HG03571 (cell line): Measurements from ENCODE around the gene ZFP36L2.
"Not testable (repeated sequence)": the region's sequence is repeated elsewhere in the genome, so short reads cannot be mapped to it uniquely, and the experiment has no call there.

Experiments
- ATAC-seq: cut with Tn5 transposase; IDR thresholded peaks from one replicate; pipeline ENCODE4 v1.9.1; 2021; ENCODE audit not compliant: unreplicated experiment

The ZFP36L2 gene

DNA sequence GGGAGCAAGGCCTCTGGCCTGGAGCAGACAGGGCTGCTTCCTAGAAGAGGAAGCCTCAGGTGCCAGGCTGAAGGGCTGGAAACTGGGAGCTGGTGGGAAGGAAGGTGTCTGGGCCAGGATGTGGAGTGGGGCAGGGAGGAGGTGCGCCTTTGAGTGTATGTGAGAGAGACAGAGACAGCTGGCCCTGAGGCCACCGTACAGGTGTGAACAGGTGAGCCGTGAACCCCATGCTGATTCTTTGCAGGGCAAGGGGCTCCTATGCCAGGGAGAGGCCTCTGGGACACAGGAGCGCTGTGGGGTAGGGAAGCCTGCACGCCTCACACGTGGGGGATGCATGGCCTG lies 16.3 kb downstream of the ZFP36L2 start:
- ATAC-seq = no peak

DNA sequence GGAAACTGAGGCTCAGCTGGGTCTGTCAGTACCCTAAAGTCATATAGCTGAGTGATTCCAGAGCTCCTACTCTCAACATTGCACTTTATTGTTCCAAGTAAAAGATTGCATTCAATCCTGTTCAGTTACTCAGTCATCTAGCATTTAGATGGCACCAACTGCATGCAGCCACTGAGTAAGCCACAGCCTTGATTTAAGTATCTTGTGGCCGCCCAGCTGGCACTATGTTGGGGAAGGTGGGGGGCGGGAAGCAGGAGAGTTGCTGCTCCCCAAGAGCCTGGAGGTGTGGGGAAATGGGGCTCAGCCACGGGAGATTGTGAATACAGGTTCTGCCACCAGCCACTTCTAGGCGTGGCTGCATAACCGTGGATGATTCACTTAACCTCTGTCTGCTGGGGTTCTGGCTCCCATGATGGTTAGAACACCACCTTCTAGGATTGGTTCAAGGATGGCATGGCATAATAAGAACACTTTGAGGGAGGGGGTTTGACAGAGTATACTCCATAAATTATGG lies 17.1 kb downstream of the ZFP36L2 start:
- ATAC-seq = no peak

DNA sequence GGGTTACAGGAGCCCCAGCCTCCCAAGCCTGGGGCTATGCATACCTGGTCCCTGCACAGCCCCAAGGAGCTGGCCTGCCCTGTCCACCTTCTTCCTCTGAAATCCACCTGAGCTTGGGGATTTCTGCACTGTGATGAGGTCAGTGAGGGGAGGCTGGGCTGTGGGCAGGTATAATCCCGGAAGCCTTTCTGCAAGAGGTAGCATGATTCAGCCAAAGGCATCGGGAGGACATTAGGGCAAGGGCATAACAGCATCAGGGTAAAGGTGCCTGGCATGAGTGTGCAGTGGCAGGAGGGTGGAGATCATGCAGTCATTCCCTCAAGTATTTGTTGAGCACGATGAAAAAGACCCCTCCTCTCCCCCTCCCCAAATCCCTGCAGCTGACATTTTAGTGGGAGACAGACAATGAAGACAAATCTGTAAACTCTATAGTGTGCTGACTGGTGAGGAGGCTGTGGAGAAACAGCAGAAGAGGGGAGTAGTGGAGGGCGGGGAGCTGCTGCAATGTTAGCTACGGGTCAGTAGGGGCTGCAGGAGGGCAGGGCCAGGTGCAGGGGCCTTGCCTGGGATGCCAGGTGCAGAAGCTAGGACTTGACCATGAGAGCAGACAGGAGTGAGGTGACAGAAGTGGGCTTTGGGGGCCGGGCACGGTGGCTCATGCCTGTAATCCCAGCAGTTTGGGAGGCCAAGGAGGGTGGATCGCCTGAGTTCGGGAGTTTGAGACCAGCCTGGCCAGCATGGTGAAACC lies 18.7 kb downstream of the ZFP36L2 start:
- ATAC-seq = no peak

DNA sequence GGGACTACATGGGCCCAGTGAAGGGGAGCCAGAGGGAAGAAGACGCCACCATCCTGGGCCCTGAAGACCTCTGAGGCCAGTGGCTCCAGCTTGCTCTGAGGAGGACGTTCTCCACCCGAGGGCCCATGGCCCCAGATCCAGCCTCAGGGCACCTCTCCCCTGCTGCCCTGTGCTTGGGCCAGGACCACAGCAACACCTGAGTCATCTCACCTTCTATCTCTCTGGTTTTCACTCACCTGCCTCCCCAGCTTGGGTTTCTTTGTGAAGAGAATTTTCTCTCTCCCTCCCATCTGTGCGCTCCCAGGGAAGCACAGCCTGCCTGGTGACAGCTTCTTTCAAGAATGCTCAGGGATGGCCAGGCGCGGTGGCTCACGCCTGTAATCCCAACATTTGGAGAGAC lies 19.8 kb downstream of the ZFP36L2 start:
- ATAC-seq = no peak

DNA sequence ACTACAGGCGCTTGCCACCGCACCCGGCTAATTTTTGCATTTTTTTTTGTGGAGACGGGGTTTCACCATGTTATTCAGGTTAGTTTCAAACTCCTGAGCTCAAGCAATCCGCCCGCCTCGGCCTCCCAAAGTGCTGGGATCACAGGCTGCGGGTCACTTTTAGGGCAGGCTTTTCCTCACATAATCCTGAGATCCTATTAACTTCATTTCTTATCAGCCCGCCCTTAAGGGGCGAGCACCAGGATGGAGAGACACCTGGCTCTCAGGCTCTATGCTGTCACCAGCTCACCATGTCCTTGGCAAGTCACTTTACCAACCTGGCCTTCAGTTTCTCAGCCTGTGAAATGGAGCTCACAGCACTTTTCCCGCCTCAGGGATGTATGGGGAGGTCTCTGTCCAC lies 23.0 kb downstream of the ZFP36L2 start:
- ATAC-seq = no peak

DNA sequence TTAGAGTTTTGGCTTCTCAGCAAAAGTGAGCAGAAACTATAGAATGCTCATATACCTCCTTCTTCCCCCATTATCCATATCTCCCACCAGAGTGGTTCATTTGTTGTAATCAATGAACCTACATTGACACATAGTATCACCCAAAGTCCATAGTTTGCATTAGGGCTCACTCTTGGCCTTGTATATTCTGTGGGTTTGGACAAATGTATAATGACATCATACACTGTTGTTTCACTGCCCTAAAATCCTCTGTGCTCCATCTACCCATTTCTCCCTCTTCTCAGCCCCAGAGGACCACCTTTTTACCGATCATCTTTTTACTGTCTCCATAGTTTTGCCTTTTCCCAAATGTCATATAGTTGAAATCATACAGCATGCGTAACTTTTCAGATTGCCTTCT lies 24.1 kb downstream of the ZFP36L2 start:
- no peak for ATAC-seq

DNA sequence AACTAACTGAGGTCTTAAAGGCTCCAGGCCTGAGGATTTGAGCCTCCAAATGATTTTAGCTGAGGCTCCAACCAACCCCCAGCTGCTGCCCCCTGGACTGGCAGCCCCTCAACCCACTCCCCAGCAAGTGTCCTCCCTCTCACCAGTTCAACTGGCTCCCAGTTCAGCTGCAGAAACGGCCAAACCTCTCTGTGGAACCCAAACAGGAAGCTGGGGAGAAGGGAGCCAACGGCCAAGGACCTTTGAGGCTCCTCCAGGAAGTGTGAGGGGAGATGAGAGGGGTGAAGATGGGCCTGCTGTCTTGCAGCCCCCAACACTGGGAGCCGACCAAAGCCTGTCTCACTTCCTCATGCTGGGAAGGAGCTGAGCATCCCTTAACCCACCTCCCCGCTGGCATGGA lies 24.9 kb downstream of the ZFP36L2 start:
- no peak for ATAC-seq

DNA sequence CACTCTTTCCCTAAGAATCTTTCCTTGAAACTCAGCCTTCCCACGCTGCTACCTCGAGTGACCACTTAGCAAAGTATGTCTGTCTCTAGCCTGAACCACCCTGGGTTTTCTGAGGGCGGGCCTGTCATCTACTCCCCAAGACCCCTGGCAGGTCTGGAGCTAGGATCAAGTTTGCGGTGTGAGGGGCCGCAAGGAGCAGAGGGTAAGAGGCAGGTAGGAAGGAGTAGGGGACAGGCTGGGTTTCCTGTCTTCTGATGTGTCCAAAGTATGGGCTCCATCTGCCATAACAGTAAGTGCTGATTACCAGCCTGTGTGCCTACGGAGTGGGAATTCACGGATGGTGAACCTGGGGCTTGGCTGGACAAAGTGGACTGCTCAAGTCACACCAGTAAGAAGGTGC lies 25.4 kb downstream of the ZFP36L2 start:
- no peak for ATAC-seq

DNA sequence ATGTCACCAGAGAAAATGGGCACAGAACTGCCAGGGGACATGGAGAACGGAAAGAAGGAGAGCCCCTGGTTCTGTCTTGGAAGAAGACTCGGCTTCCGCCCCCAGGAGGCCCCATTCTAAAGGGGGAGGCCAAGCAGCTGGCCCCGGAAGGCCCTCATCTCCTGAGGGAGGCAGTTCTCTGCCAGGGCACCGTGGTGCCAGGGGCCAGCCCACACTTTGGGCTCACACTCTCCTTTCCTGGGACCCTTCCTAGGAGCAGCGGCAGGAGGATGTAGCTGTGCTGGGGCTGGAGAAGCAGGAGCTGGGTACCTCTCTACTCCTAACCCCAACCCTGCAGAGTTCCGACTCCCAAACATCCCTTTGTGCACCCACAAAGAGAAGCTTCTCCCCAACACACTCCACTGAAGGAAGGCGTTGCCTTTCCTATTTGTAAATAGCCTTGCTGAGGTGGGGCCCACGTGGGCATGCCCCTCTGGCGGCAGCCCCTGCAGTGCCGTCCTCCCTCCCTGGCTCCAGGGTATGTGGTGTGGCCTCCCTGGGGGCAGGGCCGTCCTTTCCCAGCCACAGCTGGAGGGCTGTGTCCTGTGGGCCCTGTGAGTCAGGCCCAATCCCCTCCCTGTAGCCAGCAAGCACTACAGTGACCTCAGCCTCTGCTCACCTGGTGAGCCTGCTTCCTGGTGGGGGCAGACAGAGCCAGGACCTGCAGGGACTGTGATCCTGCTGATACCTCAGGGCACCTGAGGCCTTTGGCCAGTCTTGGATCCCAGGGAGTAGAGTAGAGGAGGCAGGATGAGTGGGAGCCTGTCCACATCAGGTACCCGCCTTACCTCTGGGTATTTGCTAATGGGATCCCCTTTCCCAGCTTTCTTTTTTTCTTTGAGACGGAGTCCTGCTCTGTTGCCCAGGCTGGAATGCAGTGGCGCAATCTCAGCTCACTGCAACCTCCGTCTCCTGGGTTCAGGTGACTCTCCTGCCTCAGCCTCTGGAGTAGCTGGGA lies 26.6 kb downstream of the ZFP36L2 start:
- no peak for ATAC-seq

DNA sequence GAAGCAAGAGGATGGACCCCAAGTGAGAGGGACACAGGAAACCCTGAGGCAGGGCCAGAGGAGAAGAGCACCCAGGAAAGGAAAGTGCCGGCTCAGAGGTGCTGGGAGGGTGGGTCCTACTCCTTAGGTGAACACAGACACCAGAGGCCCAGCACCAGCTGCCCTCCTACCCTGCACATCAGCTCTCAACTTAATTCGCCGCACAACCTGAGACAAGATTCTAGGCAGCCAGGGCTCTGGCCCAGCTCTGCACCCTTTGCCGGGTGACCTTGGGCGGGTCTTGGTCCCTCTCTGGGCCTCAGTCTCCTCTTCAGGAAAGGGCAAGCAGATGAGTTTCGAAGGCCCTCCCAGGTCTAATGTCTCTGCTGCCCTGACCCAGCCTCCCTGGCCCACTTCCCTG lies 28.1 kb downstream of the ZFP36L2 start:
- no peak for ATAC-seq

DNA sequence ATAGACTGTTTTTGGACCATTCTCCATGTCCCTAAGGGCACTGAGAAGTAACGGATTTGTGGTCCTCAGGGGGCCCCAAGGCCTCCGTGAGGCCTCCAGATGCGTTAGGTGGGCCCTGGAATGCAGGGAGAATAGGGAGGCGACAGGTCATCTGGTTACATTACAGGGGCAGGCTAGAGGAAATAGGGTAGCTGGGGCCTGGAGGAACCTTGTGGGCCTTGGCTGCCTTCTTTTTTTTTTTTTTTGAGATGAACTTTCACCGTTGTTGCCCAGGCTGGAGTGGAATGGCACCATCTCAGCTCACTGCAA lies 28.9 kb downstream of the ZFP36L2 start:
- ATAC-seq = no peak

DNA sequence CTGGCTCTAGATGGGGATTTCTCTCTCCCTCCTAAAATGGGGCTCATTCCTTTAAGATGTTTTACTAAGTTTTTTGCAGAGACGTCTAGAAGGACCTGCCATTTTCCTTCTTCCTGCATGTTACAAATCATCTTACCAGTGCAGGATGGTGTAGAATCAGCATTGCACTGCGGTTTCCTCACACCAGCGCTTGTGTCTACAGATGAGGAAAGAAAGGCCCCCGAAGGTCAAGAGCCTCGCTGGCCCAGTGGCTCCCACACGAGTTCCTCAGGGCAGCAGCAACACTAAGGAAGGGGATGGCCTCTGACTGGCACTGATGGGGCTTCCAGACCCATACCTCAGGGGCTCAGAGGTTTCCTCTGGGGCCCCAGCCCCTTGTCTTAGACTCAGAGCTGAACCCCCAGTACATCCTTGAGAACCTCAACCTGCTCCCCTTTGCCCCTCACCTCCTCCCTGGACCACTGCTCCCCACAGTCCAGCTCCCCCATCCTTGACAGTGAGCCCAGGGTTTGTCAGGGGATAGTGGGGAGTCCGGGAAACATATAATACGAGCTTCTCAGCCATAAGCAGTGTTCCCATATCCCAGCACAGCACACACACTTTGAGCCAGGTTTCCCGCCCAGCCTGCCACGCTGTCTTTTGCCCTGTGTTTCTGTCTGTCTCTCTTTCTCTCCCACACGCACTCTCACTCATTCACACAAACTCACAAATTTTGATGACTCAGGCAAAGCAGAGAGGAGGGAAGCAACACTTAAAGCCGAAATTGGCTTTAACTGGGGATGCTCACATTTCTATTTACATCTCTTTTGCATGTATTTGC lies 29.4 kb downstream of the ZFP36L2 start:
- no peak for ATAC-seq

DNA sequence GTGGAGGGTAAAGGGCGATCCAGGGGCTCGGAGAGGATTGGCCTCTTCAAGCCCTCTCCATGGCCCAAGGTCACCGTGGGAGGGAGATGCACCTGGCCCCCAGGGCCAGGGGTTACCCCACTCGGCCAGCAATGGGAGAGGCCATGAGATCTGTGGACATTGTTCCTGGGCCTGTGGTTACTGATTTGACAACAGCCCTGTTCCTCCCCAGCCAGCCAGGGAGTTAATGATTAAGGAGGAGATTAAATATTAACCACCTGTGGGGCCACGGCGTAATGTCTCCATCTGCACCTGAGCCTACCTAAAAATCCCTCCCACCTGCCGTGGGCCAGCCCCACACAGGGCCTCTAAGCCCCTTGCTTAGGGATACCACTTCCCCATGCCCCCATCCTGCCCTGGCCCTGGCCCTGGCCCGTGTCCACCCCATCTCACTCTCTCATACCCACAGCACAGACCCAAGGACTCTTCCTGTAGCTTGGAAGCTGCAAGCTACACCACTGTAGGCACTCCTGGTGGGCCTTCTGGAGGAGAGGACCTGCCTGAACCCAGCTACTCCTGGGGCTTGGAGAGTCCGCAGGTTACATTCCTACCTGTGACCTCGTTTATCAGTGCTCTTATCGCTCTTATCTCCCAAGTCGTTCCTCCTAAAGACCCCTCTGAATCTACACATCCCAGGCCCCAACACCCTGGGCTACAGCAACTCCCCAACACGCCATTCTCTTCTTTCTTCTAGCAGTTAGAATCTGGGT lies 32.1 kb downstream of the ZFP36L2 start:
- ATAC-seq = peak; percentile 68

DNA sequence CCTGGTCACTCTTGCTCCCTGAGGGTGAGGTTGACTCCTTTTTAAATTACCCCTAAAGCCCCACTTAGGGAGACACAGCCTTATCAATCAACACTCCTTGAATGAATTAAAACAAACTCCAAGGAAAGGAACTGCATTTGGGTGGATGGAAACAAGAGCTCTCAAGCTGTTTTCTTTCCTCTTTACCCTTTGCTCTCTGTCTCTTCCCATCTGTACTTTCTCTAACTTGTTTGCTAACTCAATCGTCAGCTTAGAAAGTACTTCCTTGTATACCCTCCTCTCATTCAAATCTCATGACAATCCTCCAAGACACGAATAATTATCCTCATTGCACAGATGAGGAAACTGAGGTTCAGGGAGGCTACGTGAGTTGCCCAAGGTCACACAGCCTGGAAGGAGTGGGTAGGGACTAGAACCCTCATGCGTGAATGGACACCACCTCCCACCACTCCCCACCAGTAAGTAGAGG lies 32.7 kb downstream of the ZFP36L2 start:
- no peak for ATAC-seq

DNA sequence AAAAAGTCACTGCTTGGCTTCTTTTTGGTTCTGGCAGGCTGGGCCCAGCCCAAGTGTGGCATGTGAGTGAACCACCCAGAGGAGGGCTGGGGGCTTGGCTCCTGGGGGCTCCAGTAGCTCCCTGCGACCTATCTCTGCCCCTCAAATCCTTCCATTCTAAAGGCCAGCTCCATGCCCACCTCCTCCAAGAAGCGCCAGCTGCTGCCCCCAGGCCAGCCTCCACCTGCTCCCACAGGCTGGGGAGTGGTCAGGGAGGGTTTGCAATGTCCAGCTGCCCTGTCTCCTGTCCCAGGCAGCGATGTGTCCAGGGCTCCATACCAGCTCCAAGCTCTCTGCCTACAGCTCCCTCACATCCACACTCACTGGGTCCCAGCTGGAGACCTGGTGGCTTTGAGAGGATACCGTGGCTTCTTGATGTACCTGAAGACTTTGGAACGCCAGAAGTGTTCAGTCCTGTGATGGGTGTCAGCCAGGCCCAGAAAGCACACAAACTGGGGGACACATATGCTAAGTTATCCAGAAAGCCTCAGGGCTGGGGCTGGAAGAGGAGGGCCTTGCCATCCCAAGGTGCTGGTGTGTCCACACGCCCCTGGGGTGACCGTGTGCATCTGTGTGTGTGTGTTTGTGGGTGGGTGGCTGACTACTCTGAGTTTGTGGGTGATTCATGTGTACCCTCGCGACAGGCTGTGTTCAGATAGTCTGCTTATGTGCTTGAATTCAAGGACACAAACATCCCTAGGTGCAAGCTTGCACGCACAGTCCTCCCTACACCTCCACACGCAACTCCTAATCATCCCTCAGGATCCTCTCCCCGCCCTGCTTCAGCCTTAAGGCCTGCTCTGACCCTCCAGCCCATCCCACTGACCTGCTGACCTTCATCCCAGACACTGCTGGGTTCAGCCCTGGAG lies 33.4 kb downstream of the ZFP36L2 start:
- ATAC-seq = no peak

DNA sequence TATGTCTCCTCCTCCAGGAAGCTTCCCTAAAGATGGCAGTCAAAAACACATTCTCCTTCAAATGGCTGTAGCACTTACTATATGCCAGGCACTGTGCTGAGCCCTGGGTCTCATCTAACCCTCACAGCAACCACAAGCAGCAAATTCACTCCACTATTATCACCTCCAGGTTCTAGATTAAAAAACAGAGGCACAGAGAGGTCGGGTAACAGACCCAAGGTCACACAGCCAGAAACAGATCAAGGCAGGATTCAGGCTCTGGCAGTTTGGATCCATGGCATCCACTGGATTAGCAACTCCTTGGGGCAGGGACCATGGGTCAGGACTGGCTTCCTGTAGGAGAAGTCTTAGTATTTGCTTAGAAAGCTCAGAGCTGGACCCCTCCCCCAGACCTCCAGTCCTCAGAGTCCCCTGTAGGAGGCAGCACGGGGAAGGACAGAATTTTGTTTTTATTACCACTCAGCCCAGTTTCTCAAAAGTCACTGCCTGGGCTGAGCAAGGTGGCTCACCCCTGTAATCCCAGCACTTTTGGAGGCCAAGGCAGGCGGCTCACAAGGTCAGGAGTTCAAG lies 34.4 kb downstream of the ZFP36L2 start:
- no peak for ATAC-seq

DNA sequence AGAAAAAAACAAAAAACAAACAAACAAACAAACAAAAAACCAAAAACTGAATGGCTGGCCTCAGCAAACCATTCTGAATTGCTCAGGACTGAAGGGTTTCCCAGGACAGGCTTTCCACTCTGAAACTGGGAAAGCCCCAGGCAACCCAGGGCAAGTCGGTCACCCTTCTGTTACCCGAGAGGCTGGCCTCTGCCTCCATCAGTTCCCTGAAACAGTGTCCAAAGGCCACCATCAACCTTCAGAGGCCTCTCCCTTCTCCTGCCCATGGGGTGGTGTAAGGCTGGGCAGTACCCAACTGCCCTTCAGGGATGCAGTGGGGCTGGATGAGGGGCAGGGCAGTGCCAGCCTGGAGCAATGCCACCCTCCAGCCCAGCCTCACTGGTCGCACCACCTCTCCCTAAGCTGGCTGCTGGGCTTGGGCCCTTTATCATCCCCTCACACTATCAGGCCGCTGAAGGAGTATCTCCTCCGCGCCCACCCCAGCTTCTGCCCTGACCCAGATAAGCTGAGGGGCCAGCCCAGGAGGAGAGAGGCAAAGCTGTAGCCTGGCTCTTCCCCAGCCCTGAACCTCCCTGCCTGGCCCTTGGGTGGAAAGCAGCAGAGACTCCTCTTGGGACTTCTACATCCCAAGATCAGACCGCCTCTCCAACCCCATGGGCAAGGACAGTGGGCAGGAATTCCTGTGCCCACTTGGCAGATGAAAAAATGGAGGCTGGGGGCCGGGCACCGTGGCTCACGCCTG lies 35.9 kb downstream of the ZFP36L2 start:
- ATAC-seq = no peak

DNA sequence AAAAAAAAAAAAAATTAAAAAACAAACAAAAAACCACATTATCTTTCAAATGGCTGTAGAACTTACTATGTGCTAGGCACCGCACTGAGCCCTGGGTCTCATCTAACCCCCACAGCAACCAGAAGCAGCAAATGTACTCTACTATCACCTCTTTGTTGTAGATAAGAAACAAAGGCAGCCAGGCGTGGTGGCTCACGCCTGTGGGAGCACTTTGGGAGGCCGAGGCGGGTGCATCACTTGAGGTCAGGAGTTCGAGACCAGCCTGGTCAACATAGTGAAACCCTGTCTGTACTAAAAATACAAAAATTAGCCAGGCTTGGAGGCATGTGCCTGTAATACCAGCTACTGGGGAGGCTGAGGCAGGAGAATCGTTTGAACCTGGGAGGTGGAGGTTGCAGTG lies 36.5 kb downstream of the ZFP36L2 start:
- not testable (repeated sequence) for ATAC-seq
